ENCODE measurements around the gene PNPLA2.

The PNPLA2 gene

GRCh38 chr11:818396-819128, at the start of gene PNPLA2:
TSS of gene PNPLA2 (plus strand) at chr11:818914. CDS start at chr11:819719, 805 bp downstream.
- ChIA-PET POLR2A (interaction anchor here (0.6 to 5.3 kb wide), 15 partner anchors 10 to 243 kb away, joined by 3 to 40 read pairs (median 4); partner anchors contain the start of genes CD151, CRACR2B, GATD1 and RPLP2), CTCF (interaction anchor here (0.6 to 1.3 kb wide), 3 partner anchors 25 to 315 kb away, joined by 3 read pairs; partner anchors contain the start of gene TSPAN4)
- TF ChIP-seq HDGF (IDR thresholded peaks at IDR 0.05; ENCODE audit: borderline replicate concordance): no peak
- TF ChIP-seq LEF1 (IDR thresholded peaks at IDR 0.05; ENCODE audit: borderline replicate concordance): no peak
- no peak for TF ChIP-seq CTBP1 (IDR thresholded peaks at IDR 0.05; ENCODE audit: borderline replicate concordance)
- TF ChIP-seq BHLHE40 (IDR thresholded peaks at IDR 0.05; ENCODE audit: borderline replicate concordance): no peak
- TF ChIP-seq PKNOX1 (IDR thresholded peaks at IDR 0.05): no peak
- no peak for TF ChIP-seq L3MBTL2 (conservative IDR thresholded peaks at IDR 0.05)
- no peak for TF ChIP-seq FOXM1 (IDR thresholded peaks at IDR 0.05; ENCODE audit: borderline replicate concordance)
- TF ChIP-seq TARDBP (IDR thresholded peaks at IDR 0.05): no peak
- TF ChIP-seq FOXK2 (IDR thresholded peaks at IDR 0.05): no peak
- no peak for TF ChIP-seq ZNF384 (IDR thresholded peaks at IDR 0.05)
- no peak for TF ChIP-seq ELF4 (IDR thresholded peaks at IDR 0.05)
- no peak for TF ChIP-seq SP1 (IDR thresholded peaks at IDR 0.05)
- TF ChIP-seq FOXA1 (IDR thresholded peaks at IDR 0.05): no peak
- no peak for TF ChIP-seq SUZ12 (IDR thresholded peaks at IDR 0.05)
- TF ChIP-seq ARNT (IDR thresholded peaks at IDR 0.05): no peak
- no peak for TF ChIP-seq NFRKB (IDR thresholded peaks at IDR 0.05)
- DNase-seq (ENCODE audit: extremely low spot score): no peak

GRCh38 chr11:769887-770641, 48.6 kb upstream of the PNPLA2 start:
- DNase-seq (ENCODE audit: extremely low spot score): no peak
- CTCF ChIA-PET: no interaction called here

GRCh38 chr11:770642-771616, 47.8 kb upstream of the PNPLA2 start:
- ChIA-PET CTCF (no interaction called here), POLR2A (interaction anchor here (1.2 kb wide), 1 partner anchor 24 kb away, joined by 3 read pairs; the partner anchor contains the start of gene TALDO1)
- DNase-seq (ENCODE audit: extremely low spot score): no peak
- TF ChIP-seq ARNT (IDR thresholded peaks at IDR 0.05): no peak
- TF ChIP-seq CTBP1 (IDR thresholded peaks at IDR 0.05; ENCODE audit: borderline replicate concordance): no peak
- TF ChIP-seq FOXA1 (IDR thresholded peaks at IDR 0.05): no peak
- TF ChIP-seq ELF4 (IDR thresholded peaks at IDR 0.05): no peak
- TF ChIP-seq FOXM1 (IDR thresholded peaks at IDR 0.05; ENCODE audit: borderline replicate concordance): no peak
- no peak for TF ChIP-seq SUZ12 (IDR thresholded peaks at IDR 0.05)
- TF ChIP-seq ZNF384 (IDR thresholded peaks at IDR 0.05): no peak
- no peak for TF ChIP-seq L3MBTL2 (conservative IDR thresholded peaks at IDR 0.05)
- TF ChIP-seq LEF1 (IDR thresholded peaks at IDR 0.05; ENCODE audit: borderline replicate concordance): no peak
- TF ChIP-seq PKNOX1 (IDR thresholded peaks at IDR 0.05): no peak
- no peak for TF ChIP-seq BHLHE40 (IDR thresholded peaks at IDR 0.05; ENCODE audit: borderline replicate concordance)
- TF ChIP-seq SP1 (IDR thresholded peaks at IDR 0.05): no peak

More at GRCh38 chr11:769887-770641, 48.6 kb upstream of the PNPLA2 start:
- TF ChIP-seq HDGF (IDR thresholded peaks at IDR 0.05; ENCODE audit: borderline replicate concordance): no peak
- no peak for TF ChIP-seq NFRKB (IDR thresholded peaks at IDR 0.05)
- no peak for TF ChIP-seq CTBP1 (IDR thresholded peaks at IDR 0.05; ENCODE audit: borderline replicate concordance)
- no peak for TF ChIP-seq FOXM1 (IDR thresholded peaks at IDR 0.05; ENCODE audit: borderline replicate concordance)
- TF ChIP-seq ARNT (IDR thresholded peaks at IDR 0.05): no peak
- TF ChIP-seq LEF1 (IDR thresholded peaks at IDR 0.05; ENCODE audit: borderline replicate concordance): no peak
- no peak for TF ChIP-seq L3MBTL2 (conservative IDR thresholded peaks at IDR 0.05)
- POLR2A ChIA-PET: no interaction called here

- DNase-seq (ENCODE audit: extremely low spot score): no peak
- TF ChIP-seq L3MBTL2 (conservative IDR thresholded peaks at IDR 0.05) (no peak), NFRKB (IDR thresholded peaks at IDR 0.05) (no peak), BHLHE40 (IDR thresholded peaks at IDR 0.05; ENCODE audit: borderline replicate concordance) (no peak), CTBP1 (IDR thresholded peaks at IDR 0.05; ENCODE audit: borderline replicate concordance) (no peak), ELF4 (IDR thresholded peaks at IDR 0.05) (no peak), TARDBP (IDR thresholded peaks at IDR 0.05) (no peak), SP1 (IDR thresholded peaks at IDR 0.05) (no peak), FOXK2 (IDR thresholded peaks at IDR 0.05) (no peak), FOXM1 (IDR thresholded peaks at IDR 0.05; ENCODE audit: borderline replicate concordance) (no peak), FOXA1 (IDR thresholded peaks at IDR 0.05) (no peak), ZNF384 (IDR thresholded peaks at IDR 0.05) (no peak), SUZ12 (IDR thresholded peaks at IDR 0.05) (no peak), PKNOX1 (IDR thresholded peaks at IDR 0.05) (no peak), LEF1 (IDR thresholded peaks at IDR 0.05; ENCODE audit: borderline replicate concordance) (no peak), HDGF (IDR thresholded peaks at IDR 0.05; ENCODE audit: borderline replicate concordance) (no peak), ARNT (IDR thresholded peaks at IDR 0.05) (no peak)
- ChIA-PET POLR2A (interaction anchor here (1.2 kb wide), 1 partner anchor 24 kb away, joined by 3 read pairs; the partner anchor contains the start of gene TALDO1), CTCF (no interaction called here)
These were observed 47.0 kb upstream of the PNPLA2 start for GRCh38 chr11:771617-772204.
